HepG2 (cell line): ENCODE data around the gene HMGN4. TPM values are rescaled to one million over a fixed set of nuclear protein-coding genes. Genes with fewer than 3 reads are reported as not detected.

Experiments used
- ATF3 ChIP-seq: sonication (generic); formaldehyde crosslinking; IDR thresholded peaks from 2 replicates; pipeline ENCODE4 v1.4.0; 2020; ENCODE audit warnings: missing genetic modification reagents
- CREB1 ChIP-seq, 2 experiments: fragments of 450-650 bp in 1 of 2; IDR thresholded peaks; 2 replicates each; pipeline ENCODE4 v1.6.1; 2016 to 2017; ENCODE audit warnings: control low read depth in 1 of 2, mild to moderate bottlenecking in 1 of 2, missing compliant biosample characterization in 1 of 2, missing genetic modification characterization in 1 of 2
- CREBL2 ChIP-seq: sonication (generic); formaldehyde crosslinking; IDR thresholded peaks from 2 replicates; pipeline ENCODE4 v1.8.1; 2023; ENCODE audit warnings: missing genetic modification reagents, mild to moderate bottlenecking, borderline replicate concordance
- ETS1 ChIP-seq: sonication (generic); formaldehyde crosslinking; IDR thresholded peaks from 2 replicates; pipeline ENCODE4 v1.4.0; 2020; ENCODE audit warnings: missing genetic modification reagents
- FIP1L1 ChIP-seq: fragments of 200-400 bp; formaldehyde crosslinking; IDR thresholded peaks from 2 replicates; pipeline ENCODE4 v1.6.1; 2018; ENCODE audit warnings: low read depth, mild to moderate bottlenecking, low read length, moderate library complexity, borderline replicate concordance; ENCODE audit not compliant: insufficient read depth
- HBP1 ChIP-seq: IDR thresholded peaks from 2 replicates; pipeline ENCODE4 v1.6.1; 2016; ENCODE audit warnings: low read depth, control low read depth
- ISL2 ChIP-seq: sonication (generic); formaldehyde crosslinking; IDR thresholded peaks from 2 replicates; pipeline ENCODE4 v1.5.0; 2020; ENCODE audit warnings: missing genetic modification reagents
- KLF16 ChIP-seq, 2 experiments: sonication (generic) in 1 of 2; formaldehyde crosslinking in 1 of 2; IDR thresholded peaks; 2 replicates each; pipeline versions ENCODE4 v1.6.1 to v1.8.0; 2016 to 2023; ENCODE audit warnings: missing genetic modification reagents in 2 of 2, missing compliant biosample characterization in 1 of 2
- MIER3 ChIP-seq: IDR thresholded peaks from 2 replicates; pipeline ENCODE4 v1.6.1; 2016; ENCODE audit warnings: missing compliant biosample characterization, borderline replicate concordance
- NR2F1 ChIP-seq, 2 experiments: fragments of 450-650 bp in 1 of 2; formaldehyde crosslinking in 1 of 2; IDR thresholded peaks; 2 replicates each; pipeline versions ENCODE4 v1.5.0 to v1.6.1; 2016 to 2020; ENCODE audit warnings: mild to moderate bottlenecking in 1 of 2, missing compliant biosample characterization in 1 of 2, missing genetic modification reagents in 1 of 2, moderate library complexity in 1 of 2
- TCF12 ChIP-seq, 2 experiments: fragments of 450-650 bp in 1 of 2; sonication (generic) in 1 of 2; formaldehyde crosslinking in 1 of 2; IDR thresholded peaks; 2 replicates each; pipeline versions ENCODE4 v1.6.1 to v1.8.0; 2017 to 2022; ENCODE audit warnings: antibody characterized with exemption in 1 of 2, mild to moderate bottlenecking in 1 of 2, missing genetic modification reagents in 1 of 2, moderate library complexity in 1 of 2
- ZBTB3 ChIP-seq: sonication (generic); formaldehyde crosslinking; IDR thresholded peaks from 2 replicates; pipeline ENCODE4 v1.4.0; 2020; ENCODE audit warnings: low read depth, mild to moderate bottlenecking, moderate library complexity, missing genetic modification reagents, borderline replicate concordance
- ZMYM3 ChIP-seq: sonication (generic); formaldehyde crosslinking; IDR thresholded peaks from 2 replicates; pipeline ENCODE4 v1.5.1; 2020; ENCODE audit warnings: mild to moderate bottlenecking, missing genetic modification reagents
- ZNF205 ChIP-seq: IDR thresholded peaks from 2 replicates; pipeline ENCODE4 v1.6.1; 2018; ENCODE audit warnings: missing biosample characterization, missing genetic modification reagents
- ZNF263 ChIP-seq: sonication (generic); formaldehyde crosslinking; IDR thresholded peaks from 2 replicates; pipeline ENCODE4 v1.4.0; 2020; ENCODE audit warnings: missing genetic modification reagents
- ZNF337 ChIP-seq: sonication (generic); formaldehyde crosslinking; IDR thresholded peaks from 2 replicates; pipeline ENCODE4 v1.5.1; 2020; ENCODE audit warnings: missing genetic modification reagents, low read depth, mild to moderate bottlenecking, borderline replicate concordance
- ZNF484 ChIP-seq: sonication (generic); formaldehyde crosslinking; IDR thresholded peaks from 2 replicates; pipeline ENCODE4 v1.5.1; 2020; ENCODE audit warnings: mild to moderate bottlenecking, low read depth, missing genetic modification reagents, borderline replicate concordance
- ZNF687 ChIP-seq: sonication (generic); formaldehyde crosslinking; IDR thresholded peaks from 2 replicates; pipeline ENCODE4 v1.5.1; 2020; ENCODE audit warnings: mild to moderate bottlenecking, missing genetic modification reagents, moderate library complexity
- ZNF792 ChIP-seq: IDR thresholded peaks from 2 replicates; pipeline ENCODE4 v1.6.1; 2016
- ZNF850 ChIP-seq: sonication (generic); formaldehyde crosslinking; conservative IDR thresholded peaks from 2 replicates; pipeline ENCODE4 v1.9.0; 2021; ENCODE audit warnings: mild to moderate bottlenecking, missing genetic modification reagents
- ZSCAN25 ChIP-seq: sonication (generic); formaldehyde crosslinking; IDR thresholded peaks from 2 replicates; pipeline ENCODE4 v1.8.0; 2022; ENCODE audit warnings: mild to moderate bottlenecking, missing genetic modification reagents
- polyA plus RNA-seq, 8 experiments: library from polyadenylated mRNA; depleted of rRNA in 3 of 8; stranded (reverse) in 7 of 8; unstranded in 1 of 8; fragments of >200 nt; fragmentation: Illumina TruSeq in 4 of 8; extraction: Trizol in 4 of 8; gene quantifications; 2 replicates each; pipeline versions ENCODE4 v1.2.1 to v1.2.3, GENCODE V29; 2011 to 2016; ENCODE audit warnings: low read depth in 4 of 8, missing spikeins in 1 of 8, mixed read lengths in 1 of 8; ENCODE audit not compliant: insufficient read depth in 1 of 8
- total RNA-seq, 5 experiments: library from RNA; depleted of rRNA; stranded (reverse); fragments of >200 nt; fragmentation: Illumina TruSeq; extraction: Trizol; gene quantifications; 2 replicates each; pipeline ENCODE4 v1.2.3, GENCODE V29; 2016; ENCODE audit warnings: low read depth in 1 of 5

Gene HMGN4
- total and polyA plus RNA-seq, 2 of the 13 experiments (the other 11 are each of a cell fraction or from before 2014, with no cell fraction given) = 39.9 to 52.1 TPM

GRCh38 chr6:26553264-26553634 lies 15.1 kb downstream of the HMGN4 start (continued):
- TF ChIP-seq ETS1 (CRISPR knock-in tag) = no peak
- TF ChIP-seq ZNF263 (CRISPR knock-in tag) = peak; percentile 98
- no peak for TF ChIP-seq ZNF484
- TF ChIP-seq ZBTB3 = peak; percentile 50; the same call in 1 of the 2 replicates
- peak in 1 of 2 experiments; percentile 58; a peak in 1 of 4 replicates for TF ChIP-seq KLF16 (CRISPR knock-in tag; IDR thresholded peaks at IDR 0.05)
- peak; percentile 49; the same call in 1 of the 2 replicates for TF ChIP-seq ZNF792 (CRISPR knock-in tag)
- TF ChIP-seq ZNF850 = no peak
- no peak for TF ChIP-seq TCF12 (IDR thresholded peaks at IDR 0.05)
- no peak; the same call in 1 of the 2 replicates for TF ChIP-seq TCF12 (CRISPR knock-in tag; IDR thresholded peaks at IDR 0.05)
- 0 out of 2 replicates have a peak, but pooled peaks have one; percentile 16 for TF ChIP-seq ATF3 (CRISPR knock-in tag)
- peak; percentile 74; the same call in 1 of the 2 replicates for TF ChIP-seq ZNF337
- TF ChIP-seq CREBL2 = no peak
- 0 out of 2 replicates have a peak, but pooled peaks have one; percentile 21 for TF ChIP-seq ZSCAN25 (CRISPR knock-in tag)
- no peak for TF ChIP-seq FIP1L1
- peak; percentile 41; the same call in 1 of the 2 replicates for TF ChIP-seq MIER3 (CRISPR knock-in tag)
- 0 out of 2 replicates have a peak, but pooled peaks have one; percentile 63 for TF ChIP-seq ZNF205 (CRISPR knock-in tag)
- no peak for TF ChIP-seq ZNF687 (CRISPR knock-in tag)
- 0 out of 2 replicates have a peak, but pooled peaks have one; percentile 25 for TF ChIP-seq HBP1 (CRISPR knock-in tag)
- TF ChIP-seq NR2F1 (CRISPR knock-in tag; IDR thresholded peaks at IDR 0.05) = peak; percentile 10 to 73; a peak in 2 of 4 replicates
- TF ChIP-seq ISL2 = peak; percentile 53; the same call in 1 of the 2 replicates
- no peak for TF ChIP-seq CREB1 (IDR thresholded peaks at IDR 0.05)
- peak; percentile 43; the same call in 1 of the 2 replicates for TF ChIP-seq CREB1 (CRISPR knock-in tag; IDR thresholded peaks at IDR 0.05)
- no peak for TF ChIP-seq ZMYM3 (CRISPR knock-in tag)
